Glutamatergic neuron (in vitro differentiated cells): ENCODE measurements around the gene TM2D1. TPM values are rescaled to one million over a fixed set of nuclear protein-coding genes. Genes with fewer than 3 reads are reported as not detected.

Source experiments
- DNase-seq: peaks from one replicate; pipeline ENCODE4 v3.0.0; 2022
- H3K27ac Mint-ChIP-seq: one replicate; pipeline ENCODE4 v1.8.0; 2020; ENCODE audit warnings: mild to moderate bottlenecking, mixed read lengths, inconsistent platforms; ENCODE audit not compliant: unreplicated experiment
- H3K27me3 Mint-ChIP-seq: one replicate; pipeline ENCODE4 v1.8.0; 2020; ENCODE audit warnings: mild to moderate bottlenecking, moderate library complexity, mixed read lengths, inconsistent platforms; ENCODE audit not compliant: unreplicated experiment
- H3K36me3 Mint-ChIP-seq: one replicate; pipeline ENCODE4 v1.8.0; 2020; ENCODE audit warnings: mild to moderate bottlenecking, mixed read lengths, inconsistent platforms; ENCODE audit not compliant: unreplicated experiment
- H3K4me1 Mint-ChIP-seq: one replicate; pipeline ENCODE4 v1.8.0; 2020; ENCODE audit warnings: mild to moderate bottlenecking, low read depth, mixed read lengths, inconsistent platforms; ENCODE audit not compliant: unreplicated experiment
- H3K4me3 Mint-ChIP-seq: one replicate; pipeline ENCODE4 v1.8.0; 2020; ENCODE audit warnings: mild to moderate bottlenecking, mixed read lengths, inconsistent platforms; ENCODE audit not compliant: unreplicated experiment
- H3K9me3 Mint-ChIP-seq: one replicate; pipeline ENCODE4 v1.8.0; 2020; ENCODE audit warnings: mild to moderate bottlenecking, moderate library complexity, mixed read lengths, inconsistent platforms; ENCODE audit not compliant: unreplicated experiment
- CTCF ChIP-seq: fragments of 200-600 bp; sonication (generic); IDR thresholded peaks from one replicate; pipeline ENCODE4 v1.5.0; 2021; ENCODE audit not compliant: partially characterized antibody, unreplicated experiment
- total RNA-seq: library from RNA; stranded (reverse); fragmentation: NEBNext Ultra II Directional; extraction: Animal tissue kit (Norgen Biotek cat#: 25700); gene quantifications from one replicate; pipeline ENCODE4 v1.2.1, GENCODE V29; 2021; ENCODE audit not compliant: unreplicated experiment

TM2D1 gene
- total RNA-seq, 1 donor from 2014 or later, result 21.1 TPM

- Mint-ChIP-seq H3K9me3 (peaks cover 1% of the 10 kb centered on the region), H3K4me1 (peaks cover 8% of the 10 kb centered on the region), H3K27ac (no peak overlapping the region), H3K36me3 (no peaks in the 10 kb centered on the region), H3K27me3 (no peaks in the 10 kb centered on the region), H3K4me3 (no peak overlapping the region)
- TF ChIP-seq CTCF, result no peak
- DNase-seq, result no peak
These were observed 88.6 kb downstream of the TM2D1 start for GRCh38 chr1:61636376-61636775.

GRCh38 chr1:61635557-61635956 lies 89.4 kb downstream of the TM2D1 start:
- no peaks in the 10 kb centered on the region for H3K36me3 Mint-ChIP-seq
- H3K9me3 Mint-ChIP-seq, result peaks cover 3% of the 10 kb centered on the region
- H3K27ac Mint-ChIP-seq, result no peak overlapping the region
- no peaks in the 10 kb centered on the region for H3K27me3 Mint-ChIP-seq
- TF ChIP-seq CTCF, result no peak
- DNase-seq, result no peak
- peaks cover 14% of the 10 kb centered on the region for H3K4me1 Mint-ChIP-seq
- no peak overlapping the region for H3K4me3 Mint-ChIP-seq

- Mint-ChIP-seq H3K27ac (no peak overlapping the region), H3K4me1 (peaks cover 17% of the 10 kb centered on the region), H3K4me3 (no peak overlapping the region), H3K27me3 (no peaks in the 10 kb centered on the region), H3K9me3 (peaks cover 4% of the 10 kb centered on the region), H3K36me3 (no peaks in the 10 kb centered on the region)
- no peak for DNase-seq
- TF ChIP-seq CTCF, result no peak
These were observed 93.5 kb downstream of the TM2D1 start for GRCh38 chr1:61631436-61631835.

Other genes with a start within 250 kb of the TM2D1 start
- gene PATJ, start 17.3 kb upstream of the TM2D1 start, total RNA-seq, result 2.0 TPM